ENCODE measurements around the gene SEZ6L.

DNA sequence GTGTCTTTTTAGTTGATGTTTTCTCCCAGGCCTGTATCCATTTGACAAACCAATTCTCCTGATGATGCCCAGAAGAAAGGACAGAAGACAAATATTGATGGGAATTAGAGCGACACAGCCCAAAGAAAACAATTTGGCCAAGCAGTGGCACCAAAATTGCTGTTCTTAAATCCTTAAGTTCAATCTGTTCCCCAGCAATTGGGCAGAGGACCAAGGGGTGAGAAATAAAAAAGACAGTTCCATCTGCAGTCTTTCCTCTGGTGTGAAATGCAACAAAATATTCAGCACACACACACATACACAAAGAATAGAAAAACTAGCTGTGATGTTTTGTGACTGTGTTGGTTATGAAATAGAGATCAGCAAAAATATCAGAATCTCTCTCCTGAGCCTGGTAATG lies 221.8 kb downstream of the SEZ6L start:
- TF ChIP-seq, protein P1, sequence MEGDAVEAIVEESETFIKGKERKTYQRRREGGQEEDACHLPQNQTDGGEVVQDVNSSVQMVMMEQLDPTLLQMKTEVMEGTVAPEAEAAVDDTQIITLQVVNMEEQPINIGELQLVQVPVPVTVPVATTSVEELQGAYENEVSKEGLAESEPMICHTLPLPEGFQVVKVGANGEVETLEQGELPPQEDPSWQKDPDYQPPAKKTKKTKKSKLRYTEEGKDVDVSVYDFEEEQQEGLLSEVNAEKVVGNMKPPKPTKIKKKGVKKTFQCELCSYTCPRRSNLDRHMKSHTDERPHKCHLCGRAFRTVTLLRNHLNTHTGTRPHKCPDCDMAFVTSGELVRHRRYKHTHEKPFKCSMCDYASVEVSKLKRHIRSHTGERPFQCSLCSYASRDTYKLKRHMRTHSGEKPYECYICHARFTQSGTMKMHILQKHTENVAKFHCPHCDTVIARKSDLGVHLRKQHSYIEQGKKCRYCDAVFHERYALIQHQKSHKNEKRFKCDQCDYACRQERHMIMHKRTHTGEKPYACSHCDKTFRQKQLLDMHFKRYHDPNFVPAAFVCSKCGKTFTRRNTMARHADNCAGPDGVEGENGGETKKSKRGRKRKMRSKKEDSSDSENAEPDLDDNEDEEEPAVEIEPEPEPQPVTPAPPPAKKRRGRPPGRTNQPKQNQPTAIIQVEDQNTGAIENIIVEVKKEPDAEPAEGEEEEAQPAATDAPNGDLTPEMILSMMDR (IDR thresholded peaks at IDR 0.05) = no peak
- TF ChIP-seq POLR2A (IDR thresholded peaks at IDR 0.05) = no peak
